Astrocyte of the spinal cord (primary cell): ENCODE data around the gene PKD2L1.

ENCODE experiments used
- DNase-seq: peaks from one replicate; pipeline ENCODE4 v3.0.0; 2011; ENCODE audit warnings: low read depth, low spot score
- H3K4me3 ChIP-seq: 2 replicates; pipeline ENCODE4 v1.5.1; 2011; ENCODE audit warnings: low read depth, mild to moderate bottlenecking, low read length, moderate library complexity
- in situ Hi-C: cut with HindIII; loops from 2 replicates; pipeline ENCODE4 v1.10.0; 2017; ENCODE audit warnings: low sequenced_read_pairs
- TF ChIP-seq, protein P1 (sequence below): IDR thresholded peaks from 2 replicates; pipeline ENCODE4 v1.5.1; 2012; ENCODE audit warnings: low read depth, mild to moderate bottlenecking, low read length, inconsistent platforms

Gene PKD2L1

DNA sequence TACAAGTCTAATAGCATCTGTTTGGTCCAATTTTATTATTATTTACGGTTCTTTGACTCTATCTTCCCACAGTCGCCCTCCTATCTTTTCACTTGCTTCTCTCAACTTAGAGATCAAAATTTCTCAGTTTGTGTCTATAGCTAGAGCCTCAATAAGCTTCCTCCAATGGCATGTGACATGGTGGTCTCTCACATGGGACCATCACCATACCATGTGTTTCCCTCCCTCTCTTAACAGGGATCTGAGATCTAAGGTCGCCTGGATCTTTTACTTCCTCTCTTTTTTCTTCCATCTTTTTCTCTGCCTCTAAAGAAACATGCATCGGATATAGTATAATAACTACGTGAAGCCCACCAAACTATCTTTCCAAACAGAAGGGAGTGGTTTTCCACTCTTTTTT lies 1.8 kb downstream of the PKD2L1 start:
- TF ChIP-seq, protein P1, sequence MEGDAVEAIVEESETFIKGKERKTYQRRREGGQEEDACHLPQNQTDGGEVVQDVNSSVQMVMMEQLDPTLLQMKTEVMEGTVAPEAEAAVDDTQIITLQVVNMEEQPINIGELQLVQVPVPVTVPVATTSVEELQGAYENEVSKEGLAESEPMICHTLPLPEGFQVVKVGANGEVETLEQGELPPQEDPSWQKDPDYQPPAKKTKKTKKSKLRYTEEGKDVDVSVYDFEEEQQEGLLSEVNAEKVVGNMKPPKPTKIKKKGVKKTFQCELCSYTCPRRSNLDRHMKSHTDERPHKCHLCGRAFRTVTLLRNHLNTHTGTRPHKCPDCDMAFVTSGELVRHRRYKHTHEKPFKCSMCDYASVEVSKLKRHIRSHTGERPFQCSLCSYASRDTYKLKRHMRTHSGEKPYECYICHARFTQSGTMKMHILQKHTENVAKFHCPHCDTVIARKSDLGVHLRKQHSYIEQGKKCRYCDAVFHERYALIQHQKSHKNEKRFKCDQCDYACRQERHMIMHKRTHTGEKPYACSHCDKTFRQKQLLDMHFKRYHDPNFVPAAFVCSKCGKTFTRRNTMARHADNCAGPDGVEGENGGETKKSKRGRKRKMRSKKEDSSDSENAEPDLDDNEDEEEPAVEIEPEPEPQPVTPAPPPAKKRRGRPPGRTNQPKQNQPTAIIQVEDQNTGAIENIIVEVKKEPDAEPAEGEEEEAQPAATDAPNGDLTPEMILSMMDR = no peak
- in situ Hi-C loops = loop anchor here (25.0 kb wide), 1 partner anchor 209 kb away; the partner anchor contains the start of genes HIF1AN and NDUFB8
- H3K4me3 ChIP-seq = no peak overlapping the region
- DNase-seq = no peak

DNA sequence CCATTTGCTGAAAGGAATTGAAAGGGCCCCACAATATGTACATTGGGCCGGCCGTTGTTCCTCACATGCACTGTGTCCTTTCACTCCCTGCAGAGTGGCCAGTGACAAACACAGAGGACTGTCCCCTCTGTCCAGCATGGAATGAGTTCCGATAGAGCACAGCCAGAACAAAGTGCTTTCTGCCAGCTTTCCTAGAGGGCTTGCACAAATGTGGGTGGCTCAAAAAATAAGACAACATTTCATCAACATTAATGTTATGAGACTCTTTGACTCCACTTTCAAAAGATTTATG lies 2.4 kb downstream of the PKD2L1 start:
- in situ Hi-C loops = loop anchor here (25.0 kb wide), 1 partner anchor 210 kb away; the partner anchor contains the start of genes HIF1AN and NDUFB8
- no peak overlapping the region for H3K4me3 ChIP-seq
- TF ChIP-seq, protein P1 = no peak
- DNase-seq = no peak

DNA sequence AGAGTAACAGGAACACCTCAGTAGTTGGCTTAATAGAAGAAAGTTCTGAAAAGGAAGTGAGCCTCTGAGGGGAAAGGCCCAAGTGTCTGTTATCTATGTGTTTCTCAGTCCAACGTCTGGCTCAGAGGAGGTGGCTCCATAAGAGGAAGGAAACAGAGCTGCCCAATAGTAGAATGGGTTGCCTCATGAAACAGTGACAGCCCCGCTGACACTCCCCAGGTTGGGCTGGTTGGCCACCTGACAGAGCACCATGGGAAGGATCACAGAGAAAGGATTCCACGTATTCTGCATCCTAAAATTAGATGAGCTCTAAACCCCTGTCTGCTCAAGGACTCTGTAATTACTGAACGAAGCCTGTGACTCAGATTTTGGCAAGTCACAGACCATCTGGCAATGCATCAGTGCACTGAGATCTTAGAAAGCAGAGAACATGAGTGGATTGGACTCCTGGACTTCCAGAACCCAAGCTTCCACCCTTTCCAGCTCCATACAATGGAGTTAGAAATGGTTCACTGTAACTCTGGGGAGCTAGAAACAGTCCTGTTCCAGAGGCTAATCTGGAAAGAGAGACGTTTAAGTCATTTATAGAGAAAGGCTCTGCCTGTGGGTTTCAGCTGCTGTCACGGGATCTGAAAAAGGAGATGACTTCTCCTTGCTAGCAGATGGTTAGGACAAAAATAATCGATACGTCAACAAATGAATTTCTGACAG lies 2.9 kb downstream of the PKD2L1 start:
- TF ChIP-seq, protein P1 = no peak
- no peak overlapping the region for H3K4me3 ChIP-seq
- no peak for DNase-seq
- in situ Hi-C loops = loop anchor here (25.0 kb wide), 1 partner anchor 210 kb away; the partner anchor contains the start of genes HIF1AN and NDUFB8

DNA sequence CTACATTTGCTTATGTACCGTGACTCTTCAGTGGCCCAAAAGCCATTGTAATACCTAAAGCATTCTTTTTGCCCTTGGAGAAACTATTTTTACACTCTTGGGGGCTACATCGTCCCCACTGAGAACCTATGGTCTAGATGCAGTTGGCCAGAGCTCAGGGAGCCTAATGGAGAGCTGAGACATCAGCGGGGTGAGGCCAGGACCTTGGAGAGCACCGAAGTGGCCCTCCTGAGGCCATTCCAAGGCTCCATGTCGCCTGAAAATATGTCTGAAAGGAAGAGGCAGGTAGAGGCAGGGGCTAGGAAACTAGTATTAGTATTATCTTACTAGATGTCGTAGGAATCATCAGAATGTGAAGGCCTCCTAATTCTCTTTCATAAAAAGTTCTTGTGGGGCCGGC lies 4.9 kb downstream of the PKD2L1 start:
- DNase-seq = no peak
- TF ChIP-seq, protein P1 = no peak
- in situ Hi-C loops = loop anchor here (25.0 kb wide), 1 partner anchor 212 kb away; the partner anchor contains the start of genes HIF1AN and NDUFB8
- H3K4me3 ChIP-seq = no peak overlapping the region

DNA sequence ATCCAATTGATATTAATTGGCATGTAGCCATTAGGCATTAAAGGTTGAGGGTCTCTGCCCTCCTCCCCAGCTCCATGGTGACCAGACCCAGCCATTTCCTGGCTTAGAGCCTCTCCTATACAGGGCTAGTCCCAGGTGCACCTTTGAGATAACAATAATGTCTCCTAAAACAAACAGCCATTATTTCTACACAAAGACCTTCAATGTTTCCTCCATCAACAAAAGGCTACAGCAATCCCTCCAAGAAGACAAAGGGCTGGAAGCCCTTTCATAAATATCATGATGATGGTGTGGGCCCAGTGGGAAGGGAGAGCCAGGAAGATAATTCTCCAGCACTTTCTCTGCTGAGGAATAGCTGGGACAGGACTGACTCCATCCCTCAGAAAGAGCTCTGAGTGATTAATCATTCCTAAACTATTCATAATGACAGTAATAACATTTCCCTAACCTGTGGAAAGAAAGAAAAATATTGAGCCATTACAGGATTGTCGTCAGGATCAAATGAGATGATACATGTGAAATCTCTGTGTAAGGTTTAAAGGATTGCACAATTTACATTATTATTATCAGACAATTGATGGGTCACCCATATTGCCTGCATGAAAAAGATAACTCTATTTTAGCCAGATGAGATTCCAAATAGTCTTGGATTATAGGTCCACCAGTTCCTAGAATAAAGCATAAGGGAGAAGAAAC lies 10.2 kb downstream of the PKD2L1 start:
- in situ Hi-C loops = no loop called here
- H3K4me3 ChIP-seq = no peak overlapping the region
- DNase-seq = no peak
- TF ChIP-seq, protein P1 = no peak

DNA sequence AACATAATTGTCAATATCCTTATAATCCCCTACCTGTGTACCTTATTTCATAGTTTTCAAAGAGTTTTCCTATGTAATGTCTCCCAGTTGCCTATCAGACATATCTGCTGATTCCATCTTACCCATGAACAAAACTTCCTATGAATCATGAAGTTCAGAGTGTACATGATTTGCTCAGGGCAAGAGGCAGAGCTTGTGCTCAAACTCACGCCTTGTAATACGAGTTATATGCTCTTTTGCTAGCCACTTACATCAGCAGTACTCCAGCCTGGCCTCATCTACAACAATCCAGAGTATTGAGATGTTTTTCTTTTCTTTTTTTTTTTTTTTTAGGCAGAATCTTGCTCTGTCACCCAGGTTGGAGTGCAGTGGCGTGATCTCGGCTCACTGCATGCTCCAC lies 11.8 kb downstream of the PKD2L1 start:
- DNase-seq = no peak
- in situ Hi-C loops = no loop called here
- TF ChIP-seq, protein P1 = no peak
- no peak overlapping the region for H3K4me3 ChIP-seq
